HPDE6-E6E7 (cell line): ENCODE results near the gene AIG1.
"Not testable (repeated sequence)": the region's sequence is repeated elsewhere in the genome, so short reads cannot be mapped to it uniquely, and the experiment has no call there.

Source experiments
- DNase-seq: peaks from one replicate; pipeline ENCODE4 v3.0.0; 2011; ENCODE audit warnings: missing footprints; ENCODE audit errors: extremely low spot score

The AIG1 gene

DNA sequence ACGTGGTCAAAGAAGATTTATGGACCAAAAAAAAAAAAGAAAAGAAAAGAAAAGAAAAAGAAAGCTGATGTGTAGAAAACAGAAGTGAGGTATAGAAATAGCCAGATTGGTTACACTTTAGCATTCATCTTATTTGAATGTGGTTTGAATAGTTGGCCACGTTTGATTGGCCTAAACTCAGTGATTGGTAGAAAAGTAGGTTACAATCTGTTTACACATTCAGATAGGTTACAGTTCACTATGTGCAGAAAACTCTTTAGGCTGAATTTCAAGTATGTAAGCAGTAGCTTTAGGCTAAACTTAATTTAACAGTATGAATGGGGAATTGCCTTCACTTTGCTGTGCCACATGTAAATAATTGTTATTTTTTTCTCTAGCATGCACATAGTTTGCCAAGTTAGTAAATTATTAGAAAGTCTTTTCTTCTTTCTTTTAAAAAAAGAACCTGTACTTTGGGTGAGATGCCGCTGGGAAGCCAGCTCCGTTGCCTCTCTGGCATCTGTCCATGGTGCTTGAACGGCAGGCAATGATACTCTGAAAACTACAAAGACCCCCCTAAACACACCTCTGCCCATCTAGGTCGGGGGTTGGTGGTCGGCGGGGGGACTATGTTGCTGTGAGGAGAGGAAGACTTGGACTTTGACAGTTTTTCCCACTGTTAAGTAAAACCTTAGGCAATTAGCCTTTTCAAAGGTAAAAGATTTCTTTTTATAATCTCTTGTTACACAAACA is 173.0 kb downstream of the AIG1 start:
- no peak for DNase-seq

DNA sequence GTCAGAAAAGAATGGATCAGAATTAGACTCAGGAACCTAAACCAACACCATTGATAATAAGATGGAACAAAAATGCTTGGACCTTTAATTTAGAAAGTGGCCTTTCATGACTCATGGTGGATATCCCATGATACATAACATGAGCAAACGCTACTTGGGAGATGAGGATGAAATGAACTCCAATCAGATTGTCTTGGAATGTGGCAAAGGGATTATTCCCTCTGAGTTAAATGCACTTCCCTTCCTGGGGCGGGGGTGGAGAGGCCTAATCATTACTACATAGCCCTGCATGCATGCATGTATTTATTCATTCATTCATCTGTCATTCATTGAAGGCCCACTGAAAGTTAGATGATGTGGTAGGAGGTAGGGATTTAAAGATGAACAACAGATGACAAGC is 174.0 kb downstream of the AIG1 start:
- DNase-seq = no peak

DNA sequence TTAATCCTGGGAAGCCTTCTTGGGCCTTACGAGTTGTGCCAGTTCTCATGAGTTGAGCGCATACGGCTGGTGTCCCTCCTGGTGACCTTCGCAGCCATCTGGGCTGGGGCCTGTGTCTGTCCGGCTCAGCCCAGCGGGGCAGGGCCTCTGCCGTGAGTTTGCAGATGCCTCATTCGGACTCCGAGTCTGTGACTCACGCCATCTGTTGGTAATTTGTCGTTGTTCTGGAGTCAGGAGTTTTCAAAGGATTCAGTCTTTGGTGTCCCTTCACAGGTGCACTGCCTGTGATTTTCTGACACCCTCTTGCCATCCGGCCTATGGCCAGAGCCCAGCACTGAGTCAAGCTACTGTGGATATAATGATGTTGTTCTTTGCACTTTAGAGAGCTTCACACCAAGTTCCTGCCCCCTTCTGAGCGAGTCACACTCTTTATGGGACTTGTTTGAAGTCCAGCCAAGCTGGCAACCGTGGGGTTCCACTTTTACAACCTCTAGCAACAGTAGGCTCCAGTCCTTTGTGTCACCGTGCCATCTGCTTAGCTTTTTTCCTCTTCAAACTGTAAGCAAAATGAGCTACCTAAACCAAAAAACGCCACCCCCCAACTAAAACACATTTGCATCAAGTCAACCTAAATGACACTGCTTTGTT is 175.6 kb downstream of the AIG1 start:
- DNase-seq = no peak

DNA sequence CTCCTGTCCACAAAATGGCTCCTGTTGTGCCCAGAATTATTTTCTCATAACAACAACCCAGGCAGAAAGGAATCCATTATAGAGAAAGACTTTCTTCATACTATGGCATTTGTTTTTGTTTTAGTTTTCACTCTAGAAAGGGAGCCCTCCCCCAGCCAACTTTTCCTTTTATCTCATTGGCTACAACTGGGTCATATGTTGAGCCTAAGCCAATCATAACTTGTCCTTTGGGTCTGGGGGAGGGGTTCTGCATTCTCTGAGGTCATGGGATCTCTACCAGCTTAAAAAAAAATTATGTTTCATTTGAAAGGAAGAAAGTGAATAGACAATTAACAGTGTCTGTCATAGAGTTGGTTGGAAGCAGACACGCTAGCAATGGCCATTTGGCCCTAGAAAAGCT is 177.6 kb downstream of the AIG1 start:
- DNase-seq = no peak

DNA sequence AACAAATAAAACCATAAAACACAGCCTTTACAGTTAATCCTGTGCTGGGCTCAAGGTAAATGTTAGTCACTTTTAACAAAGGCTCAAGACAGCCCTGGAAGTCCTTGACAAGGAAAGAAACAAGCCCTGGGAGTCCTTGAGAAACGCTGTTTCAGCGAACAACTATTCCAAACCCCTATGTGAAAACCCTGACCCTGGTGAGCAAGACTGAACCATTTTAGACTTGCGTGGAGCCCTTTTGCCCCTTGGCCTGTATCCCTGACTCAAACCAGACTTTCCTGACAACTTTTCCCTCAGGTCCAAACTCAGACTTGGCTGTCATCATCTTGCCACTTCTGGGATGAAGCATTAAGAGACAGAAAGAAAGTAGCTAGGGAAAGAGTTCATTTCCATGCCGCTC is 180.4 kb downstream of the AIG1 start:
- DNase-seq = no peak

DNA sequence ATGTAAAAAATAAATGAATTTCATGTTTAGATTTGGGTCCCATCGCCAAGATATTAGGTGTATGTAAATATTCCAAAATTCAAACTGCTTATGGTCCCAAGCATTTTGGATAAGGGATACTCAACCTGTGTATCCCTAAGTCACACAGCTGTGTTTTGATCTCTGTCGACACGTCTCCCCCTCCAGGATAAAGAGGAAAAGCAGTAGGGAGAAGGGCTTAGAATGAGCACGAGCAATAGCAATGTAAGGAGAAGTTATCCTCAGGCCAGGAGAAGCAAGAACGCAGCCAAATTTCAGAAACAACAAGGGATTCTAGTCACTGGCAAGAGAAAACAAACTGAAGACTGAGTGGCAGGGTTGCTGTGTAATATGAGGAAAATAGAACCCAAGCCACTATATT is 181.2 kb downstream of the AIG1 start:
- no peak for DNase-seq

DNA sequence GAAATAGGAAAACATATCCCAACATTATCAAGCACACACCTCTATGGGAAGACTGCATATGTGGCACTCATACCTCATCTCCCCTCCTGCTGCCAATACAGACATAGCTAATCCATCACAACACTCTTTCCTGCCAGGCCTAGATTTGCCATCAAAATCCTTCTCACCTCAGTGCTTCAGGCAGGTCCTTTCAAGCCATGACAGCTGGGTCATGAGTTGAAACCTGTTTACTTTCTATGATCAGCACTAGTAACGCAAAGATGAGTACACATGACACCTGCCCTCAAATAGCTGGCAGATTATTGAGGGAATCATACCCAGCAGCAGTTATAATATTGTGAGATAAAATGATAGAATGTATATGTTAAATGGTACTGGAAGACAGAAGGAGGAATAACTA is 183.1 kb downstream of the AIG1 start:
- DNase-seq = no peak

DNA sequence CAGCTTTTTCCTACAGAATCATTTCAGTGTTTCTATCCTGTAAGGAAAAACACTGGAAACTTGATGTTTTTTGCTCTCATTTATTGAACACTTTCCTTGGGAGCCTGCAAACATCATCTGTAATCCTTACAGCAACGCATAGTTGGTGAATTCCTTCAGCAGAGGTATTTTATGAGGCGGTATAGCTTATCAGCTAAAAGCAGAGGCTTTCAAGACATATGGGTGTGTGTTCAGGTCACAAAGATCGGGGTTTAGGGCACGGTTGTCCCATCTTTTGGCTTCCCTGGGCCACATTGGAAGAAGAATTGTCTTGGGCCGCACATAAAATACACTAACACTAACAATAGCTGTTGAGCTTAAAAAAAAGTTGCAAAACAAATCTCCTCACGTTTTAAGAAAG is 185.0 kb downstream of the AIG1 start:
- DNase-seq = no peak

DNA sequence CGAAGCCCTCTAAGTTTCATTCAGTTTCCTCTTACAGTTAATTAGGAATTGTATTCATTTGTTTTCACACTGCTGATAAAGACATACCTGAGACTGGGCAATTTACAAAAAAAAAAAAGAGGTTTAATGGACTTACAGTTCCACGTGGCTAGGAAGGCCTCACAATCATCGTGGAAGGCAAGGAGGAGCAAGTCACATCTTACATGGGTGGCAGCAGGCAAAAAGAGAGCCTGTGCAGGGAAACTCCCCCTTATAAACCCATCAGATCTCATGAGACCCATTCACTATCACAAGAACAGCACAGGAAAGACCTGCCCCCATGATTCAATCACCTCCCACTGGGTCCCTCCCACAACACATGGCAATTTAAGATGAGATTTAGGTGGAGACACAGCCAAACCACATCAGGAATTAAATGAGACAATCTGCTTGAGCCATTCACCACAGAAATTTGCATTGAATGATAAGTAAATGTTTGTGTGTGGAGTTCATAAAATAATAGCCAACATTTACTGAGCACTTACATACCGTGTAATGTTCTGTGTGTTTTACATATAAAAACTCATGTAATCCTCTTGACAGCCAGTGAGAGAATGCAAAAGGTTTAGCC is 185.6 kb downstream of the AIG1 start:
- DNase-seq = not testable (repeated sequence)

DNA sequence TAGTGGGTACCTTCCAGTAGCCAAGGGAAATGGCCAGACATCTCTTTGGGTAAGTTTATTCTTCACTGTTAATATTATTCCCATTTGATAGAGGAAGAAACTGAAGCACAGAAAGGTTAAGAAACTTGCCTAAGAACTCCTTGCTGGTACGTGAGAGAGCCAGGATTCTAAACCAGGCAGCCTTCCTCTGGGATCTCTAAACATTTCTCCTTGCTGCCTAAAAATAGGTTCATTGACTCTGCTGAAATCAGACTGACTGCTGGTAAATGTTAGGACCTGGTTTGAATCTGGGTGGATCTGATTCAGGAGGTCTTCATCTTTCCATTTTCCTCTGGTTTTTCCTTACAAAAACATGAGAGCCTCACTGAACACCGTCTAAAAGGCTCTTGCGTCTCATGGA is 186.9 kb downstream of the AIG1 start:
- no peak for DNase-seq

DNA sequence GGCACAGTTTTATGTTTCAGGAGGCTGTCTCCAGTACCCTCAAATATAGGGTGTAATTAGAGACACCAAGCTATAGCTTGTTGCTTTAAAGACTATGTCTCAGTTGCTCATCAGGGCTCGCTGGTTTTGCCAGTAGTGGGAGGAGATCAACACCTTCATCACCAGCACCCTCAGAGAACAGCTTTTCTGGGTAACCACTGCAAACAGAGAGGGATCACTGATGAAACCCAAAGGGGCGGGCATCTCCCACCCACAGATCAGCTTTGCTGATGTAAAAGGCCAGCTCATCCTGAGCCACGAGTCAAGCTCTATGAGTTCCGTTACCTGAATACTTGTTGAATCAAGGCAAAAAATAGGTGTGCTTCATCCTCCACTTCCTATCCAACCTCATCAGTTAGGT is 187.7 kb downstream of the AIG1 start:
- DNase-seq = no peak

DNA sequence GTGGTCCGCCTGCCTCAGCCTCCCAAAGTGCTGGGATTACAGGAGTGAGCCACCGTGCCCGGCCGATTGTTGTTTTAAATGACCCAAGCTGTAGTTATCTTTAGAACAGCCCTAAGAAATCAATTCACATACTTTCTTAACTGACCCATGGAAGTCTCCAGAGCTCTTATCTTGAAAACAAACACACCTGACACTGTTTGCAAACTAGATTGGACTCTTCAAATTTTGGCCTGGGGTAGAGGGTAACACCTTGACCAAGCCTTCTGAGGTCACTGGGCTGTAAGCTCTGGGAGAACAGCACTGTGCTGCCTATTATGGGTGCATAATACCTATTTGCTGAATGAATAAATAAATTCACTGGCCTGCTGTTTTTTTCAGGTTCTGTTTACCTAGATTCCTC is 190.6 kb downstream of the AIG1 start:
- DNase-seq = no peak

DNA sequence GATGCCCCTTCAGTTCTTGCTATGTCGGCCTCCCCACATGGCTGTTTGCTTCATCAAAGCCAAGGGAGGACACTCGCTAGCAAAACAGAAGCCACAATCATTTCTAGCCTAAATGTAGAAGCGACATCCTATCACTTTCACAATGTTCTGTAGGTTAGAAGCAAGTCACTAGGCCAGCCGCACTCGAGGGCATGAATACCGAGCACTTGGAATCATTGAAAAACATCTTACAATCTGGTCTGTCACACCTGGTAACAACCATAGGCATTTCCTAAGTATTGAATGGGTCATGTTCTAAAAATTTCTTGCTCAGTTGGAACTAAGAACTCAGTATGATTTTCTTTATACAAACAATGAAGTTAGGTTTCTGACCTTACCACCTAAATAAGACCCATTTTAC is 192.3 kb downstream of the AIG1 start:
- DNase-seq = no peak

DNA sequence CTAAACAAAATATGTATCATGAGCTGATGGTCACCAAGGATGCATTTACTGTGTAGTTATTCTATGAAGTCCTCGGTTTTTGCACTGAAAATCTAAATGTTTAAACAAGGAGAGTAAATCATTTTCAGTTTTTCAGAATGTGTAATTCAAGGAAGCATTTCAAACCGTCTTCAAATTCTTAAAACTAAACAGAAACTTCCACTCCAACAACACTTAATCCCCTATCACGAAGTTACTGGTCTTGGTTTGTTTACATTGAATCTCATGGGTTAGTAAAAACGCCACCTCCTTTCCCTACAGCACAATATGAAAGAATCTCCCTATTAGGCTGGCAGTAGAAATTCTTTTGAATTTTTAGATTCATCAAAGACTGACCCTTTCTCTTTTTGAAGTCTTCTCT is 192.9 kb downstream of the AIG1 start:
- no peak for DNase-seq

DNA sequence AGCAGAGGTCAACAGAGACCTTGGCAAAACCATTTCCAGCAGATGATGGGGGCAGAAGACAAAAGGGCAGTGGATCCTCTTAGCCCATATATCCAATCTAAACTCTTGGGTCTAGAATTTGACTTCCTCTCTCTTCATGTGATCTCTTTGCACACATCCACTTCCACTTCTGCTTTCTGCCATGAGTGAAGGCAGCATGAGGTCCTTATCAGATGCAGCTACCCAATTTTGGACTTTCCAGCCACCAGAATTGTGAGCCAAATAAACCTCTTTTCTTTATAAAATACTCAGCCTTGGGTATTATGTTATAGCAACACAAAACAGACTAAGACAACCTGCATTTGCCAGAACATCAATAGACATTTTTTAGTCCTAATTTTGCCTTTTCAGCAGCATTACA is 198.3 kb downstream of the AIG1 start:
- DNase-seq = no peak

DNA sequence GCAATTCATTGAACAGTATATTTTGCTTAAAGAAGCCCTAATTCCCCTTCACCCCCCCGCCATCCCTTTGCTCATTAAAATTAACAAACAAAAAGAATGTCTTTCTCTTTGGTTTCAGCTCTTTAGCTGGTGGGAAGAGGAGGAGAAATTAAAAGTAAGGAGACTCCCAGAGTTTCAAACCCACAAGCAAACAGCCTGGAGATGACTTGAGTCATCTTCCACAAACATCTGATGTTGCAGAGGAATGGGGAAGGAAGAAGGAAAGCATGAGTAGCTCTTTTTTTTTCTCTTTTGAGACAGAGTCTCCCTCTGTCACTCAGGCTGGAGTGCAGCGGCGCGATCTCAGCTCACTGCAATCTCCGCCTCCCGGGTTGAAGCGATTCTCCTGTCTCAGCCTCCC is 200.2 kb downstream of the AIG1 start:
- no peak for DNase-seq

DNA sequence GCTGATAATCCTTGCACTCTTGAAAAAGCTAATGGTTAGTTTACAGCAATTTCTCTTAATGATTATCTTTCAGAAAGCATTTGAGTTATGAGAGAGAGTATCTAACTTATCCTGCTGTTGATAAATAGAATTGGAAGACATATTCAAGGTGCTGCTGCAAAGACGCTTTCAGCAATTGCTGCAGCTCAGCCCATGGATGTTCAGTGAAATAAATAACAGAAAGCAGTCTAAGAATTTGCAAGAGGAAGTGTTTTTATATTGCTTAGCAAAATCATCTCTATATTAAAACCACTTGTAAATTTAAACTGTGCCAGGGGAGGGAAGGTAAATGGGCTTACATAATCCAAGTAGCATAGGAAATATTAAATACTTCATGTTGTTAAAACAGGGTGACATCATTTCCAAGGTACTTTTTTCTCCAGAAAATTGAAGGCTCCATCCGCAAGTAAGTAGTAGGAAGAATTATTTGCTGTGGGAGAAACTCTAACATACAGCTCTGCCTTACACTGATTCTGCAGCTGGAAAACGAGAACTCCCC is 201.3 kb downstream of the AIG1 start:
- no peak for DNase-seq

DNA sequence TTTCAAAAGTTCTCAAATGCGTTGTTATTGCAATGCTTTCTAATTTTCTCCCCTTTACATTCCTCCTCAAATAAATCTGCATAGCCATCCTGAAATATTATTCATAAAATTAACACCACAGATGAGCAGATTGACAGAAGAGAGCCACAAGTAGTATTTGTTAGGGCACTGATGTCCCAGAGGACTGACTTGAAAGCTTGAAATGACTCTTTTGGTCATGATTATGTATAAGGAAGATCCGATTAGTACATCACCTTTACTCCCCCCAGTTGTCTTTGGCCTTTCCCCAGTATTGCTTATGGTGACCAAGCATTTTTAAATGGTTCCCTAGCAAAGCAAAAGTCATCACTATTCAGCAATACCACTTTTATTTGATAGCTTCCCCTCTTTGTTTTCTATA is 202.2 kb downstream of the AIG1 start:
- no peak for DNase-seq

DNA sequence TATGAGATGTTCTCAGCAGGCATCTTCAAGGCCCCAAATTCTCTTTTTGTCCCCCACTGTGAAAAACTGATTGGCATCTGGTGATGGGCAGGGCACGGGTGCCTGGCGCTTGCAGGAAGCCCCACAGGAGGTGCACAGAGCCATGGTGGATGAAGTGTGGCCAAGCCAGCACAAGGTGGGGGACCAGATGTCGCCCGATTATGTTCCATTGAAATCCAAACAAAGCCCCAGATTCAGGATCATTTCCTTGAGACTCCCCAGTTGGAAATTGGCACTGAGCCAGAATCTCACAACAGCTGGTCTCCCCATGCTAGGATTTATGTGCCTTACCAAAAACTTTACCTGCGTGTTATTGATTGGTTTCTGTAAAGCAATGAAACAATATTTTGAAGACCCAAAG is 203.7 kb downstream of the AIG1 start:
- no peak for DNase-seq

DNA sequence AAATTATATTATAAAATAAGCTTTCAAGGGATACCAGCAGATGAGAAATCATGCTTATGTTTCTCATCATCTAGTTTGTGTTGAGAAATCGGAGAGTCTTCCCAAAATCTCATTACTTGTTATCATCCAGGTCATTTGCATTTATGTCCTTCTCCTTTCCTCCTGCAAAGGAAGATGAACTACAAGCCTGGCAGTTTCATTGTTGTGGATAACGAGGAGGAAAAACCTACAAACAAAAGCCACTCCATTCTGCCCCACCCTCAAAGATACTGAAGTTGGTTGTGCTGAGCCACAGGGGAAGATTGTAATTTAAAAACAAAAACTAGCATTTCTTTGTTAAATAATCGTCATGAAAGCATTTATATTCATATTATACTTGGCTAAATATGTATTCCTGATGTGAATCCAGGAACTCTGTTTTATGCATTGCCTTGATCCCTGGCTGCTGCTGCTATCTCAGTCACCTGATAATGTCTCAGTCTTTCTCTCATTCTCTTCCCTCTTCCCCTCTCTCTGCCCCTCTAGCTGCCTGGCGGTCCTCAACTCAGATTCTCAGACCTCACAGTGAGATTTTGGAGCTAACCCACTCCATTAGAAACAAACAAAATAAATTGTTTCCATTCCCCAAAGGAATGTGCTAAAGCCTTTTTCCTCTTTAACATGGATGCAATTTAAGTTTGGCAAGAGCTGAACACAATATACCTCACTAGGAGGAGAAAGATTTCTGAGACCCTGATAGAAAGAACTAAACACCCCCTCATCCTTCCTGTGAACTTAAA is 204.5 kb downstream of the AIG1 start:
- DNase-seq = no peak

DNA sequence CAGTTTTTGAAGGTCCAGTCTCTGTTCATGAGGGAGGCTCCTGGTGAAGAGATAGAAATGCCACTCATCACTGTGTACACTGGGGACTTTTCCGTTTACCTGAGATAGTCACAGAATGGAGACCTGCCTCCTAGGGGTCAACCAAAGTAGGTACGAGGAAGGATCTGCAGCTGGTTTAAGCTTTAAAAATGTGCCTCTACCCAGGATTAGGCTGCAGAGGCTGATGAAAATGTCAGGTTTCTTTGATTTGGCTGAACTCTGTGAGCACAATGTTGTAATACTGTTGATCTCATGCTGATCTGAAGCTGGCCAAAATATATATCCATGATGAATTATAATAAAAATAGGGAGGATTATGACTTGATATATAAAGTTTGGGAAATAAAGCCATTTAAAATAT is 207.1 kb downstream of the AIG1 start:
- DNase-seq = no peak

DNA sequence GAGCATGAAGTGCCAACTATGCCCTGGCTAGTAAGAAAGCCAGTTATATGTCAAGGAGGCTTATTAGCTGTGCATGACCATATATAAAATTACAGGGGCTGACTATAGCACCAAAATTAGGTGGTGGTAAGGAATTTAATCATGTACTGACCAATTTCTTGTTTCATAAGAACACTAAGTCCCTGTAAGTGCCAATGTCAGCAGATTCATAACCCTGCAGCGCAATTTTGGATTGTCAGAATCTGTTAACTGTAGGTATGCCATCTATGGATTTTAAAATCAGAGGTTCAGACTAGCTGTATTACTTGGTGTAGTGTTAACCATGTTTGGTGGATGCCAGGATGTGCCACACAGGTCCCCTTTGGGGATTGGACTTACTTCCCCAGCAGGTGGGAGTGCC is 207.8 kb downstream of the AIG1 start:
- no peak for DNase-seq
